Measurements from ENCODE around the gene SPATS2.

SPATS2 gene

DNA sequence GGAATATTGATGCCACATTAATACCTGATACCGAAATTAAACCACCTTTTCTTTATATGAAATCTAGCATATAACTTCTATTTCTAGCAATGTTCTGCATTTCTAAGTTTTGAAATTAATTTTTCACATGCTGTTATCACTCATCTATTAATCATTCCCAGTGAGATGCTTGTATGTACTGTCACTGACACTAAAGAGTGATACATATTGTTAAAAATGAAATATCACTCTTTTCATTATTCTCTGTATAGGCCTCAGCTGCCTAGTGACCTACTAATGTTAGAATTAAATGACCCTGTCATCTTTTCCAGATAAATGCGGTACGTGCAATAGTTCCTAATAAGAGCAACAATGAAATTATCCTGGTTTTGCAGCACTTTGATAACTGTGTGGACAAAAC is 121.9 kb downstream of the SPATS2 start:
- DNase-seq = no peak
- CTCF ChIA-PET = no interaction called here
- Histone ChIP-seq H3K36me3 (ENCODE audit: control insufficient read depth in 4 of 4, insufficient read depth in 4 of 4, low read length in 3 of 4) (peaks cover 0 to 9% (median 2%) of the 10 kb centered on the region in 4 experiments), H3K4me3 (ENCODE audit: control insufficient read depth in 1 of 7, extremely low read depth in 1 of 7, insufficient read depth in 4 of 7, low read depth in 2 of 7, low read length in 6 of 7) (no peak overlapping the region), H3K9me3 (ENCODE audit: control extremely low read depth in 1 of 5, control insufficient read depth in 4 of 5, insufficient read depth in 2 of 5, low read depth in 1 of 5, low read length in 4 of 5) (no peaks in the 10 kb centered on the region), H3K4me1 (ENCODE audit: control extremely low read depth in 1 of 4, control insufficient read depth in 4 of 4, insufficient read depth in 4 of 4, low read length in 3 of 4) (no peaks in the 10 kb centered on the region), H3K27ac (ENCODE audit: insufficient read depth in 1 of 2, low read depth in 1 of 2, low read length in 2 of 2, poor library complexity in 1 of 2, severe bottlenecking in 2 of 2) (no peak overlapping the region), H3K27me3 (replicated peaks in 2 of 5; ENCODE audit: control insufficient read depth in 4 of 5, insufficient read depth in 5 of 5, low read length in 4 of 5) (no peaks in the 10 kb centered on the region)
- POLR2A ChIA-PET = no interaction called here
- no CpG with 5 or more reads among the region's 3 CpGs for WGBS (ENCODE audit: insufficient coverage)

DNA sequence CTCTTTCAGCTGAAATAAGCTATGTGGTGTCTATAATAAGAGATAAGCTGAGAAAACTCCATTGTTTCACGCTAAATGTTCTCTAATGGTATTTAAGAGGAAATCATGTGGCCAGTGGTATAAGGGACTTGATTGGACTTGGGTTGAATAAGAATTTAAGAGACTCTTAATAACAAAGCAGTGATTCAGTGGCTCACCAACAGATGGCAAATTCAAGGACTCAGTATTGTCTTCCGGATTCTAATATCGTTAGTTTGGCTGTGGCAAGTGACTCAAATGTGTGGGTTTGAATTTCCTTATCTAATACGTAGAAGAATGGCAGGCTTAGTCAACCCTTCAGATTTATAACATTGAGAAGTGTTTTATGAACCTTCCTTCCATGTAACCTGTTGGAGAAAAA is 122.5 kb downstream of the SPATS2 start:
- no peak for DNase-seq
- ChIA-PET CTCF (interaction anchor here (1.6 kb wide), 1 partner anchor 128 kb away, joined by 4 read pairs; no protein-coding TSS in a partner anchor), POLR2A (no interaction called here)
- Histone ChIP-seq H3K27ac (ENCODE audit: insufficient read depth in 1 of 2, low read depth in 1 of 2, low read length in 2 of 2, poor library complexity in 1 of 2, severe bottlenecking in 2 of 2) (no peak overlapping the region), H3K4me3 (ENCODE audit: control insufficient read depth in 1 of 7, extremely low read depth in 1 of 7, insufficient read depth in 4 of 7, low read depth in 2 of 7, low read length in 6 of 7) (no peak overlapping the region), H3K36me3 (ENCODE audit: control insufficient read depth in 4 of 4, insufficient read depth in 4 of 4, low read length in 3 of 4) (peaks cover 0 to 12% (median 3%) of the 10 kb centered on the region in 4 experiments), H3K9me3 (ENCODE audit: control extremely low read depth in 1 of 5, control insufficient read depth in 4 of 5, insufficient read depth in 2 of 5, low read depth in 1 of 5, low read length in 4 of 5) (no peaks in the 10 kb centered on the region), H3K27me3 (replicated peaks in 2 of 5; ENCODE audit: control insufficient read depth in 4 of 5, insufficient read depth in 5 of 5, low read length in 4 of 5) (no peaks in the 10 kb centered on the region), H3K4me1 (ENCODE audit: control extremely low read depth in 1 of 4, control insufficient read depth in 4 of 4, insufficient read depth in 4 of 4, low read length in 3 of 4) (no peaks in the 10 kb centered on the region)
- 94% methylated on average over 2 of the region's 4 CpGs for WGBS (ENCODE audit: insufficient coverage)

DNA sequence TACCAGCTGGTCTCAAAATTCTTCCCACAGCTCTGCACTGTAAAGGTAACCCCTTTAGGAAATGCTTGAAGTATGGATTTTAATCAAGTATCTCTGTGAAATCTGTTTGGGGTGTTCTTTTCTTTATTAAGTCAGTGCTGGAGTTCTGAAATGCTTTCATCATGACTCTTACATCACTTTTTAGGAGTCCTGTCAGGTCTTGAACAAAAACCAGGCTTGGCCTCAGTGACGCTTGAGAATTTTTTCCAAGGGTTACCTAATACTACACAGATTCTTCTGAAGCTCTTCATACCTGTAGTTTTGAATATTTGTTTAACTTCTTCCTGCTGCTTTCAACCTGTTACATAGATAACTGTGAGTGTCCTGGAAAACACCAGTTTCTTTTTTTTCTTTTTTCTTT is 124.6 kb downstream of the SPATS2 start:
- no peaks in the 10 kb centered on the region for H3K27me3 ChIP-seq (replicated peaks in 2 of 5; ENCODE audit: control insufficient read depth in 4 of 5, insufficient read depth in 5 of 5, low read length in 4 of 5)
- peaks cover 2 to 22% (median 7%) of the 10 kb centered on the region in 4 experiments for H3K36me3 ChIP-seq (ENCODE audit: control insufficient read depth in 4 of 4, insufficient read depth in 4 of 4, low read length in 3 of 4)
- DNase-seq = no peak
- H3K9me3 ChIP-seq (ENCODE audit: control extremely low read depth in 1 of 5, control insufficient read depth in 4 of 5, insufficient read depth in 2 of 5, low read depth in 1 of 5, low read length in 4 of 5) = no peaks in the 10 kb centered on the region
- CTCF ChIA-PET = no interaction called here
- H3K27ac ChIP-seq (ENCODE audit: insufficient read depth in 1 of 2, low read depth in 1 of 2, low read length in 2 of 2, poor library complexity in 1 of 2, severe bottlenecking in 2 of 2) = no peak overlapping the region
- POLR2A ChIA-PET = no interaction called here
- H3K4me3 ChIP-seq (ENCODE audit: control insufficient read depth in 1 of 7, extremely low read depth in 1 of 7, insufficient read depth in 4 of 7, low read depth in 2 of 7, low read length in 6 of 7) = no peak overlapping the region
- no CpG with 5 or more reads among the region's 1 CpG for WGBS (ENCODE audit: insufficient coverage)
- no peaks in the 10 kb centered on the region for H3K4me1 ChIP-seq (ENCODE audit: control extremely low read depth in 1 of 4, control insufficient read depth in 4 of 4, insufficient read depth in 4 of 4, low read length in 3 of 4)

DNA sequence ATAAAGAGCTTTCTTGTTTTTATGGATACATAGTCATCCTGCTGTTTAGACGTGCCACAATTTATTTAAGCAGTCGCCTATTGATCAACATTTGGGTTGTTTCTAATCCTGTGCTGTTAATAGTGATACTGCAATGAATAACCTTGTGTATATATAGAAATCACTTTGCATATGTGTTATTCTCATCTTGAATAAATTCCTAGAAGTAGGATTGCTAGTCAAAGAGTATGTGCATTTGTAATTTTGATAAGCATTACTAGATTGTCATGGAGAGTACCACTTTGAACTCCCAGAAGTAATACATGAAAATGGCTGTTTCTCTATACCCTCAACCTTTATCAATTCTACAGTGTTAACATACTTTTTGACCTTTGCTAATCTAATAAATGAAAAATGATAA is 126.6 kb downstream of the SPATS2 start:
- Histone ChIP-seq H3K4me3 (ENCODE audit: control insufficient read depth in 1 of 7, extremely low read depth in 1 of 7, insufficient read depth in 4 of 7, low read depth in 2 of 7, low read length in 6 of 7) (no peak overlapping the region), H3K36me3 (ENCODE audit: control insufficient read depth in 4 of 4, insufficient read depth in 4 of 4, low read length in 3 of 4) (peaks cover 2 to 22% (median 9%) of the 10 kb centered on the region in 4 experiments), H3K27ac (ENCODE audit: insufficient read depth in 1 of 2, low read depth in 1 of 2, low read length in 2 of 2, poor library complexity in 1 of 2, severe bottlenecking in 2 of 2) (no peak overlapping the region), H3K27me3 (replicated peaks in 2 of 5; ENCODE audit: control insufficient read depth in 4 of 5, insufficient read depth in 5 of 5, low read length in 4 of 5) (no peaks in the 10 kb centered on the region), H3K9me3 (ENCODE audit: control extremely low read depth in 1 of 5, control insufficient read depth in 4 of 5, insufficient read depth in 2 of 5, low read depth in 1 of 5, low read length in 4 of 5) (no peaks in the 10 kb centered on the region), H3K4me1 (ENCODE audit: control extremely low read depth in 1 of 4, control insufficient read depth in 4 of 4, insufficient read depth in 4 of 4, low read length in 3 of 4) (no peaks in the 10 kb centered on the region)
- WGBS (ENCODE audit: insufficient coverage) = no CpG with 5 or more reads among the region's 2 CpGs
- CTCF ChIA-PET = interaction anchor here (1.1 to 1.9 kb wide), 4 partner anchors 9 to 135 kb away, joined by 3 to 7 read pairs (median 4); no protein-coding TSS in a partner anchor
- POLR2A ChIA-PET = no interaction called here
- DNase-seq = no peak

DNA sequence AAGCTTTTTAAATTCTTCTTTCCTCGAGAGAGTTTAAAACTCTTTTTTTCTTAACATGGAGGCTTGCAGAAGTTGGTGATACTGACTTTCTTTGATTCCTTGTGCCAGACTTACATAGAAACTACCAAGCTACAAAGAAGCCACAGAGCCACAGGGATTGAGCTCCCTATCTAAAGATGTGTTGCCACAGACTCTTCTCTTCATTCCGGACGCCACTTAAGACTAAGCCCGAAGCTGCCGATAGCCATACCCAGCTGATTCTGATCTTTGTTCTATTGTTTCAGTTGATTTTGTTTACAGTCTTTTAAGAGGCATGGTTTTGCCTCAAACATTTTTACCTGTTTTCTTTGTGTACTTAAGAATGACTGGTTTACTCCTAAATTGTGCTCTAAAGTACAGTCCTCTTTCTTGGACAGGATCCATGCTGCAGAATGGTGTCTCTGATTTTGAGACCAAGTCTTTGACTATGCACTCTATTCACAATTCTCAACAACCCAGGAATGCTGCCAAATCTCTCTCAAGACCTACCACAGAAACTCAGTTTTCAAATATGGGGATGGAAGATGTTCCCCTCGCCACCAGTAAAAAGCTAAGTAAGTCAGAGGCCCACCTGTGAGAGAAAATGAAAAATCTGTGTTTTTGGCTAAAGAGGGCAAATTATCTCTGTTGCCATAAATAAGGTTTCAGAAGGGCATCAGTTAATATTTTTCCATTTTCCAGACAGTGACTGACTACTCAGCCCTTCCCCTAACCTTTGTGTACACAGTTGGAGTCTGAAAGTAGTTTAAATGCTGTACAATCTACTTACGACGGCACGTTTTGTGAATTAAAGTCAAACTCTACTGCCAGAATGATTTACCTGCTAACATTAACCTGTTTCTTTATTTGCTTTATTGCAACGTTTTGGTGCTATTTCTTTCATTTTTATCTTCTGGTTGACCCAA is 129.4 kb downstream of the SPATS2 start:
- H3K4me1 ChIP-seq (ENCODE audit: control extremely low read depth in 1 of 4, control insufficient read depth in 4 of 4, insufficient read depth in 4 of 4, low read length in 3 of 4) = peaks cover 0 to 2% (median 0%) of the 10 kb centered on the region in 4 experiments
- no peak overlapping the region for H3K27ac ChIP-seq (ENCODE audit: insufficient read depth in 1 of 2, low read depth in 1 of 2, low read length in 2 of 2, poor library complexity in 1 of 2, severe bottlenecking in 2 of 2)
- ChIA-PET POLR2A (interaction anchor here (0.6 to 0.7 kb wide), 2 partner anchors 9 to 20 kb away, joined by 3 to 8 read pairs; no protein-coding TSS in a partner anchor), CTCF (interaction anchor here (0.8 to 1.5 kb wide), 5 partner anchors 11 to 138 kb away, joined by 3 to 4 read pairs (median 3); no protein-coding TSS in a partner anchor)
- no peaks in the 10 kb centered on the region for H3K27me3 ChIP-seq (replicated peaks in 2 of 5; ENCODE audit: control insufficient read depth in 4 of 5, insufficient read depth in 5 of 5, low read length in 4 of 5)
- H3K36me3 ChIP-seq (ENCODE audit: control insufficient read depth in 4 of 4, insufficient read depth in 4 of 4, low read length in 3 of 4) = peaks cover 0 to 25% (median 11%) of the 10 kb centered on the region in 4 experiments
- H3K9me3 ChIP-seq (ENCODE audit: control extremely low read depth in 1 of 5, control insufficient read depth in 4 of 5, insufficient read depth in 2 of 5, low read depth in 1 of 5, low read length in 4 of 5) = no peaks in the 10 kb centered on the region
- no peak for DNase-seq
- no peak overlapping the region for H3K4me3 ChIP-seq (ENCODE audit: control insufficient read depth in 1 of 7, extremely low read depth in 1 of 7, insufficient read depth in 4 of 7, low read depth in 2 of 7, low read length in 6 of 7)
- 100% methylated on average over 8 of the region's 10 CpGs for WGBS (ENCODE audit: insufficient coverage)

DNA sequence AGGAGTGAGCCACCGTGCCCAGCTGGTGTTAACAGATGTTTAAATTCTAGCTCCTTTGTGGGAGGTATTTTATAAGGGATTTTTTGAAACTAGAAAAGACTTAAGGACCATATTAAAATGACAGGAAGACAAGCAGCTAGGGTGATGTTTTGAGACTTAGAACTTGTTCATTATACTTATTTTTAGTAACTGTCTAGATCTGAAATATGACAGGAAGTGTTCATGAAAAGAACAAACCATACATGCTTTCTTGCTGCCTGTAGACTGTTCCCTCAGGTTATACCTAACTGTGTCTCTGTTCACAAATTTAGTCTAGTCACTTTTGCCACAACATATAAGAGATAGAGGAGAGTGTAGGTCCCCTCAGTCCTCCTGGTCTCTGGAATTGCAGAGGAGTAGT is 134.6 kb downstream of the SPATS2 start:
- WGBS (ENCODE audit: insufficient coverage) = 100% methylated on average over 1 of the region's 1 CpG
- H3K4me3 ChIP-seq (ENCODE audit: control insufficient read depth in 1 of 7, extremely low read depth in 1 of 7, insufficient read depth in 4 of 7, low read depth in 2 of 7, low read length in 6 of 7) = no peak overlapping the region

DNA sequence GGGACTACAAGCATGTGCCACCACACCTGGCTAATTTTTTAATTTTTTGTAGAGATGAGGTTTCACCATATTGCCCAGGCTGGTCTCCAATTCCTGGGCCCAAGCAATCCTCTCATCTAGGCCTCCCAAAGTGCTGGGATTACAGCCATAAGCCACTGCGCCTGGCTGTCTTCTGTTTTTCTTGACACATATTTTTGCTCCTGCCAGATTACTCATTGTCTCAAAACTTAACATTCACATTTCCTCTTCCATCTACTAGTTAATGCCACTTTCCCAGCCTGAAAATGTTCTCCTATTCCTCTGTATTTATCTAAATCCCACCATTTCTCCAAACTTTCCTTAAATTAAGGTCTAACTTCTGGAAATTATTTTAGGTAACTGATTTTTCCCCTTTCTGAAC is 135.3 kb downstream of the SPATS2 start:
- no peak for DNase-seq
- no peak overlapping the region for H3K4me3 ChIP-seq (ENCODE audit: control insufficient read depth in 1 of 7, extremely low read depth in 1 of 7, insufficient read depth in 4 of 7, low read depth in 2 of 7, low read length in 6 of 7)
- CTCF ChIA-PET = interaction anchor here (3.9 to 5.1 kb wide), 2 partner anchors 11 to 144 kb away, joined by 17 to 26 read pairs; no protein-coding TSS in a partner anchor
- H3K36me3 ChIP-seq (ENCODE audit: control insufficient read depth in 4 of 4, insufficient read depth in 4 of 4, low read length in 3 of 4) = peaks cover 0 to 17% (median 2%) of the 10 kb centered on the region in 4 experiments
- POLR2A ChIA-PET = no interaction called here
- H3K27me3 ChIP-seq (replicated peaks in 2 of 5; ENCODE audit: control insufficient read depth in 4 of 5, insufficient read depth in 5 of 5, low read length in 4 of 5) = no peaks in the 10 kb centered on the region
- H3K9me3 ChIP-seq (ENCODE audit: control extremely low read depth in 1 of 5, control insufficient read depth in 4 of 5, insufficient read depth in 2 of 5, low read depth in 1 of 5, low read length in 4 of 5) = no peaks in the 10 kb centered on the region
- 100% methylated on average over 1 of the region's 1 CpG for WGBS (ENCODE audit: insufficient coverage)
- peaks cover 0 to 2% (median 0%) of the 10 kb centered on the region in 4 experiments for H3K4me1 ChIP-seq (ENCODE audit: control extremely low read depth in 1 of 4, control insufficient read depth in 4 of 4, insufficient read depth in 4 of 4, low read length in 3 of 4)
- no peak overlapping the region for H3K27ac ChIP-seq (ENCODE audit: insufficient read depth in 1 of 2, low read depth in 1 of 2, low read length in 2 of 2, poor library complexity in 1 of 2, severe bottlenecking in 2 of 2)

More for the DNA sequence above, 134.6 kb downstream of the SPATS2 start:
- Histone ChIP-seq H3K36me3 (ENCODE audit: control insufficient read depth in 4 of 4, insufficient read depth in 4 of 4, low read length in 3 of 4) (peaks cover 0 to 17% (median 3%) of the 10 kb centered on the region in 4 experiments), H3K9me3 (ENCODE audit: control extremely low read depth in 1 of 5, control insufficient read depth in 4 of 5, insufficient read depth in 2 of 5, low read depth in 1 of 5, low read length in 4 of 5) (no peaks in the 10 kb centered on the region), H3K4me1 (ENCODE audit: control extremely low read depth in 1 of 4, control insufficient read depth in 4 of 4, insufficient read depth in 4 of 4, low read length in 3 of 4) (peaks cover 0 to 2% (median 0%) of the 10 kb centered on the region in 4 experiments), H3K27ac (ENCODE audit: insufficient read depth in 1 of 2, low read depth in 1 of 2, low read length in 2 of 2, poor library complexity in 1 of 2, severe bottlenecking in 2 of 2) (peak overlapping the region in 1 of 2 experiments; percentile 2), H3K27me3 (replicated peaks in 2 of 5; ENCODE audit: control insufficient read depth in 4 of 5, insufficient read depth in 5 of 5, low read length in 4 of 5) (no peaks in the 10 kb centered on the region)
- DNase-seq = no peak
- CTCF ChIA-PET = interaction anchor here (0.8 to 1.5 kb wide), 4 partner anchors 11 to 145 kb away, joined by 3 to 5 read pairs (median 4); no protein-coding TSS in a partner anchor
- POLR2A ChIA-PET = no interaction called here

Measured in common myeloid progenitor, CD34-positive (primary cell).